Activated CD4-positive, alpha-beta T cell treated with anti-CD3 and anti-CD28 coated beads for 36 hours (primary cell): ENCODE results near the gene CTNND2. TPM values are rescaled to one million over a fixed set of nuclear protein-coding genes. Genes with fewer than 3 reads are reported as not detected.
A peak's percentile ranks its signal among the peaks of the same experiment; 100 is the strongest.

ENCODE experiments used
- ATAC-seq: fragments of 200-7000 bp; cut with Tn5 transposase; one replicate; pipeline ENCODE4 v1.10.0; 2021; ENCODE audit warnings: mild to moderate bottlenecking, moderate library complexity
- CTCF ChIA-PET: fragments of 350-600 bp; sonication (Branson Sonifier 250); formaldehyde crosslinking; loops from one replicate; lab custom pipeline; 2021; ENCODE audit warnings: antibody characterized with exemption; lab: Charles Lee
- POLR2A ChIA-PET: fragments of 350-600 bp; sonication (Branson Sonifier 250); formaldehyde crosslinking; loops from one replicate; lab custom pipeline; 2021; ENCODE audit warnings: antibody characterized with exemption, inconsistent platforms; lab: Charles Lee
- DNase-seq: peaks from one replicate; pipeline ENCODE4 v3.0.0-alpha.2; 2020
- H3K27ac Mint-ChIP-seq: one replicate; pipeline ENCODE4 v1.8.0; 2021; ENCODE audit warnings: mixed read lengths
- H3K27me3 Mint-ChIP-seq: one replicate; pipeline ENCODE4 v1.8.0; 2021; ENCODE audit warnings: mixed read lengths
- H3K36me3 Mint-ChIP-seq: one replicate; pipeline ENCODE4 v1.8.0; 2021; ENCODE audit warnings: low read depth, mixed read lengths
- H3K4me1 Mint-ChIP-seq: one replicate; pipeline ENCODE4 v1.8.0; 2021; ENCODE audit warnings: mixed read lengths
- H3K4me3 Mint-ChIP-seq: one replicate; pipeline ENCODE4 v1.8.0; 2021; ENCODE audit warnings: mild to moderate bottlenecking, moderate library complexity, mixed read lengths
- H3K9me3 Mint-ChIP-seq: one replicate; pipeline ENCODE4 v1.8.0; 2021; ENCODE audit warnings: low read depth, mixed read lengths
- intact Hi-C, 2 experiments: fragments of 100-400 bp; cut with DNase I in 1 of 2; cut with micrococcal nuclease in 1 of 2; formaldehyde crosslinking; loops; one replicate each; pipeline versions ENCODE4 v1.14.2 to v1.15.1; 2022 to 2024; cut with DNase I, micrococcal nuclease
- total RNA-seq, 2 experiments: library from RNA; stranded (reverse); gene quantifications; one replicate each; pipeline ENCODE4 v1.2.3, GENCODE V29; 2021

CTNND2 gene
- total RNA-seq, 2 experiments from 2014 or later, result not detected

- DNase-seq (no peak), ATAC-seq (no peak)
- intact Hi-C loops, result no loop called here
- Mint-ChIP-seq H3K4me1 (no peaks in the 10 kb centered on the region), H3K27ac (no peak overlapping the region), H3K27me3 (peaks cover 3% of the 10 kb centered on the region), H3K36me3 (no peaks in the 10 kb centered on the region), H3K9me3 (no peaks in the 10 kb centered on the region), H3K4me3 (no peak overlapping the region)
- POLR2A ChIA-PET, result no interaction called here
- CTCF ChIA-PET, result no interaction called here
These were observed 427.4 kb downstream of the CTNND2 start for GRCh38 chr5:11476866-11477265.

GRCh38 chr5:11468334-11469039 lies 435.8 kb downstream of the CTNND2 start:
- H3K4me3 Mint-ChIP-seq, result no peak overlapping the region
- H3K4me1 Mint-ChIP-seq, result no peaks in the 10 kb centered on the region
- H3K36me3 Mint-ChIP-seq, result no peaks in the 10 kb centered on the region
- CTCF ChIA-PET, result no interaction called here
- no peak for ATAC-seq
- intact Hi-C loops, result no loop called here
- POLR2A ChIA-PET, result no interaction called here
- DNase-seq, result no peak
- H3K9me3 Mint-ChIP-seq, result no peaks in the 10 kb centered on the region
- H3K27ac Mint-ChIP-seq, result no peak overlapping the region
- no peaks in the 10 kb centered on the region for H3K27me3 Mint-ChIP-seq

- DNase-seq (no peak), ATAC-seq (no peak)
- no peaks in the 10 kb centered on the region for H3K36me3 Mint-ChIP-seq
- H3K27me3 Mint-ChIP-seq, result no peaks in the 10 kb centered on the region
- no peaks in the 10 kb centered on the region for H3K4me1 Mint-ChIP-seq
- no peak overlapping the region for H3K4me3 Mint-ChIP-seq
- ChIA-PET POLR2A (no interaction called here), CTCF (no interaction called here)
- intact Hi-C loops, result no loop called here
- H3K27ac Mint-ChIP-seq, result no peak overlapping the region
- H3K9me3 Mint-ChIP-seq, result no peaks in the 10 kb centered on the region
These were observed 436.7 kb downstream of the CTNND2 start for GRCh38 chr5:11467588-11467987.

- H3K4me1 Mint-ChIP-seq, result no peaks in the 10 kb centered on the region
- H3K36me3 Mint-ChIP-seq, result no peaks in the 10 kb centered on the region
- no peak for DNase-seq
- intact Hi-C loops, result no loop called here
- no peak for ATAC-seq
- ChIA-PET POLR2A (no interaction called here), CTCF (no interaction called here)
- no peaks in the 10 kb centered on the region for H3K9me3 Mint-ChIP-seq
- peaks cover 7% of the 10 kb centered on the region for H3K27me3 Mint-ChIP-seq
- H3K27ac Mint-ChIP-seq, result no peak overlapping the region
- H3K4me3 Mint-ChIP-seq, result no peak overlapping the region
These were observed 444.5 kb downstream of the CTNND2 start for GRCh38 chr5:11459716-11460115.

- no peak for ATAC-seq
- Mint-ChIP-seq H3K9me3 (no peaks in the 10 kb centered on the region), H3K27ac (no peak overlapping the region), H3K4me1 (no peaks in the 10 kb centered on the region), H3K27me3 (peaks cover 6% of the 10 kb centered on the region), H3K36me3 (no peaks in the 10 kb centered on the region), H3K4me3 (no peak overlapping the region)
- POLR2A ChIA-PET, result no interaction called here
- intact Hi-C loops, result no loop called here
- no peak for DNase-seq
- CTCF ChIA-PET, result no interaction called here
These were observed 448.7 kb downstream of the CTNND2 start for GRCh38 chr5:11455505-11455904.

- intact Hi-C loops, result no loop called here
- Mint-ChIP-seq H3K4me1 (no peaks in the 10 kb centered on the region), H3K27me3 (peaks cover 2% of the 10 kb centered on the region), H3K27ac (no peak overlapping the region), H3K4me3 (no peak overlapping the region), H3K36me3 (no peaks in the 10 kb centered on the region), H3K9me3 (no peaks in the 10 kb centered on the region)
- peak; percentile 57 for ATAC-seq
- CTCF ChIA-PET, result no interaction called here
- no peak for DNase-seq
- POLR2A ChIA-PET, result no interaction called here
These were observed 451.4 kb downstream of the CTNND2 start for GRCh38 chr5:11452852-11453251.

GRCh38 chr5:11449966-11450365 lies 454.3 kb downstream of the CTNND2 start:
- Mint-ChIP-seq H3K27me3 (peaks cover 2% of the 10 kb centered on the region), H3K9me3 (no peaks in the 10 kb centered on the region), H3K36me3 (no peaks in the 10 kb centered on the region), H3K4me3 (no peak overlapping the region), H3K4me1 (no peaks in the 10 kb centered on the region), H3K27ac (no peak overlapping the region)
- POLR2A ChIA-PET, result no interaction called here
- intact Hi-C loops, result no loop called here
- CTCF ChIA-PET, result interaction anchor here (0.6 kb wide), 1 partner anchor 163 kb away, joined by 3 read pairs; no protein-coding TSS in a partner anchor
- DNase-seq, result no peak
- no peak for ATAC-seq

- no peaks in the 10 kb centered on the region for H3K4me1 Mint-ChIP-seq
- ChIA-PET CTCF (no interaction called here), POLR2A (no interaction called here)
- H3K27ac Mint-ChIP-seq, result no peak overlapping the region
- H3K36me3 Mint-ChIP-seq, result no peaks in the 10 kb centered on the region
- H3K4me3 Mint-ChIP-seq, result no peak overlapping the region
- intact Hi-C loops, result no loop called here
- no peak for DNase-seq
- H3K27me3 Mint-ChIP-seq, result peaks cover 2% of the 10 kb centered on the region
- no peaks in the 10 kb centered on the region for H3K9me3 Mint-ChIP-seq
- no peak for ATAC-seq
These were observed 455.0 kb downstream of the CTNND2 start for GRCh38 chr5:11449217-11449616.

GRCh38 chr5:11443831-11444230 lies 460.4 kb downstream of the CTNND2 start:
- ATAC-seq (no peak), DNase-seq (no peak)
- Mint-ChIP-seq H3K27me3 (peaks cover 2% of the 10 kb centered on the region), H3K9me3 (no peaks in the 10 kb centered on the region), H3K4me3 (no peak overlapping the region), H3K4me1 (no peaks in the 10 kb centered on the region), H3K36me3 (no peaks in the 10 kb centered on the region), H3K27ac (no peak overlapping the region)
- ChIA-PET CTCF (no interaction called here), POLR2A (no interaction called here)
- intact Hi-C loops, result no loop called here

- Mint-ChIP-seq H3K4me3 (no peak overlapping the region), H3K36me3 (no peaks in the 10 kb centered on the region), H3K27me3 (peaks cover 6% of the 10 kb centered on the region), H3K4me1 (no peaks in the 10 kb centered on the region), H3K9me3 (no peaks in the 10 kb centered on the region), H3K27ac (no peak overlapping the region)
- ATAC-seq (no peak), DNase-seq (no peak)
- CTCF ChIA-PET, result no interaction called here
- POLR2A ChIA-PET, result no interaction called here
- intact Hi-C loops, result no loop called here
These were observed 472.1 kb downstream of the CTNND2 start for GRCh38 chr5:11432116-11432515.

- ATAC-seq (no peak), DNase-seq (no peak)
- ChIA-PET POLR2A (no interaction called here), CTCF (interaction anchor here (0.6 kb wide), 1 partner anchor 48 kb away, joined by 3 read pairs; no protein-coding TSS in a partner anchor)
- Mint-ChIP-seq H3K9me3 (no peaks in the 10 kb centered on the region), H3K4me3 (no peak overlapping the region), H3K27me3 (peaks cover 7% of the 10 kb centered on the region), H3K27ac (no peak overlapping the region), H3K36me3 (no peaks in the 10 kb centered on the region), H3K4me1 (no peaks in the 10 kb centered on the region)
- intact Hi-C loops, result no loop called here
These were observed 475.0 kb downstream of the CTNND2 start for GRCh38 chr5:11429254-11429653.

GRCh38 chr5:11427569-11427968 lies 476.7 kb downstream of the CTNND2 start:
- POLR2A ChIA-PET, result no interaction called here
- Mint-ChIP-seq H3K9me3 (no peaks in the 10 kb centered on the region), H3K4me3 (no peak overlapping the region), H3K27ac (no peak overlapping the region), H3K36me3 (no peaks in the 10 kb centered on the region), H3K4me1 (no peaks in the 10 kb centered on the region), H3K27me3 (peaks cover 7% of the 10 kb centered on the region)
- CTCF ChIA-PET, result no interaction called here
- ATAC-seq (no peak), DNase-seq (no peak)
- intact Hi-C loops, result no loop called here
